GM12891 (cell line): Measurements from ENCODE around the gene PLA2G2F.

Source experiments
- DNase-seq: peaks from one replicate; pipeline ENCODE4 v3.0.0; 2011; ENCODE audit warnings: low spot score; ENCODE audit not compliant: insufficient read length
- FAIRE-seq: peaks from 2 replicates; lab custom pipeline; 2011; peaks lifted over from hg19 to GRCh38; lab: Jason Lieb, UNC
- PAX5 ChIP-seq: IDR thresholded peaks from 2 replicates; pipeline ENCODE4 v1.6.1; 2011; ENCODE audit warnings: low read length, moderate library complexity, mild to moderate bottlenecking; ENCODE audit not compliant: insufficient read depth, severe bottlenecking
- POLR2A ChIP-seq: IDR thresholded peaks from 2 replicates; pipeline ENCODE4 v1.6.1; 2011; ENCODE audit warnings: low read depth, low read length, control low read depth
- POLR2AphosphoS5 ChIP-seq: IDR thresholded peaks from 2 replicates; pipeline ENCODE4 v1.6.1; 2011; ENCODE audit warnings: low read depth, low read length, control low read depth
- POU2F2 ChIP-seq: IDR thresholded peaks from 2 replicates; pipeline ENCODE4 v1.6.1; 2011; ENCODE audit warnings: low read depth, mild to moderate bottlenecking, control low read depth, low read length, moderate library complexity
- SPI1 ChIP-seq: IDR thresholded peaks from 2 replicates; pipeline ENCODE4 v1.6.1; 2011; ENCODE audit warnings: low read depth, low read length, control low read depth
- TAF1 ChIP-seq: IDR thresholded peaks from 2 replicates; pipeline ENCODE4 v1.6.1; 2011; ENCODE audit warnings: low read depth, low read length, control low read depth

Gene PLA2G2F

GRCh38 chr1:20141001-20141400 lies 1.9 kb downstream of the PLA2G2F start:
- TF ChIP-seq POU2F2: no peak
- no peak for TF ChIP-seq POLR2A
- no peak for DNase-seq
- no peak for FAIRE-seq

DNA sequence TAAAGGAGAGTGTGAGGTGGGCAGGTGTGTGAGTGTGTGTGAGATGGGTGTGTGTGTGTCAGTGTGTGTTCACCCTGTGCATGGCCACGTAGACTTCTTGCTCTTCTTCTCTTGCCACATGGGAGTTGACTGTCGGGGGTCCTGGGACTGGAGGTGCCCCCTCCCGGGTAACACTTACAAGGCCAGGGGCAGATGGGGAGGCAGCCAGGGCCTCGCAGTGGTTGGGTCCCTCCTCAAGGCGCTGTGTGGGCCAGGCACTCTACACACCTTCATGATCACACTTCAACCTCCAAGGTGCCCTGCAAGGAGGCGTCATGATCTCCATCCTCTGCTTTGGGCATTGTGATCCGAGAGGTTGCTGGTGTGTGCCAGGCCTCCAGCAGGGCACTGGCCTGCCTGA lies 2.3 kb downstream of the PLA2G2F start:
- FAIRE-seq: no peak
- no peak for DNase-seq
- TF ChIP-seq POLR2AphosphoS5 (no peak), SPI1 (no peak), POLR2A (no peak), PAX5 (no peak), TAF1 (no peak), POU2F2 (no peak)

DNA sequence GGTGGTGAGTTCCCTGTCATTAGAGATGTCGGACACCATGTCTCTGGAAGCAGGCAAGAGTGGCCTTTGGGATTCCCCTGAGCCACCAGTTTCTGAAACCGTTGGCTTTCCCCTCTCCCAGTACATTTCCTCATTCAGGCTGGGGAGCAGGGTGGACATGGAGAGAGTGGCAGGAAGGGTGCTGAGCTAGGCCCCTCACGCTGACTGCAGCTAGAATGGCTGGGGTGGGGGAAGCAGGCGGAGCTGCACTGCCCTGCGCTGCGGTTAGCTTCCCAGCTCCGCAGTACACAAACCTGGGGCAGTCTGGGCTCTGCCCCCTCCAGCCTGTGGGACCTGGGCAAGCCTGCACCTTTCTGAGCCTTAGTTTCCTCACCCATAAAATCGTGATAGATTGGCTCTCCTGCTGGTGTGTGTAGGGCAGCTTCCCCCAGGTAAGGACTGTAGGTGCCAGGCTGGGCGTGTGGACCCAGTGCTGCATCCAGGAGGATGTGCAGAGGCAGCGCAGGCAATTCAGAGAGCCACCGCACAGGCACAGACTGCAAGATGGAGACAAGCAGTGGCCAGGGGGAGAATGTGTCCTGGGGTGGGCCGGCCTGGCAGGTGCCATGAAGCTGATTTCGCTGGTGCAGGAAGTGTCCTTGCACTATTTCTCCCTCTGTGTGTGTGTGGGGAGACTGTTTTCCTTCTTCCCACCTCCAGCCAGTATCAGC lies 3.0 kb downstream of the PLA2G2F start:
- DNase-seq (no peak), FAIRE-seq (no peak)
- TF ChIP-seq PAX5 (no peak), POLR2AphosphoS5 (no peak), TAF1 (no peak), SPI1 (no peak), POU2F2 (no peak), POLR2A (no peak)

- FAIRE-seq: no peak
- no peak for TF ChIP-seq TAF1
- TF ChIP-seq POLR2AphosphoS5: no peak
- TF ChIP-seq PAX5: no peak
- no peak for TF ChIP-seq POU2F2
- no peak for TF ChIP-seq SPI1
- no peak for TF ChIP-seq POLR2A
- no peak for DNase-seq
Measured at GRCh38 chr1:20143318-20143717, 4.2 kb downstream of the PLA2G2F start.

- no peak for TF ChIP-seq POU2F2
- no peak for TF ChIP-seq PAX5
- TF ChIP-seq SPI1: no peak
- no peak for TF ChIP-seq POLR2AphosphoS5
- no peak for TF ChIP-seq POLR2A
- no peak for TF ChIP-seq TAF1
- no peak for FAIRE-seq
- no peak for DNase-seq
Measured at GRCh38 chr1:20143734-20144565, 4.8 kb downstream of the PLA2G2F start.

DNA sequence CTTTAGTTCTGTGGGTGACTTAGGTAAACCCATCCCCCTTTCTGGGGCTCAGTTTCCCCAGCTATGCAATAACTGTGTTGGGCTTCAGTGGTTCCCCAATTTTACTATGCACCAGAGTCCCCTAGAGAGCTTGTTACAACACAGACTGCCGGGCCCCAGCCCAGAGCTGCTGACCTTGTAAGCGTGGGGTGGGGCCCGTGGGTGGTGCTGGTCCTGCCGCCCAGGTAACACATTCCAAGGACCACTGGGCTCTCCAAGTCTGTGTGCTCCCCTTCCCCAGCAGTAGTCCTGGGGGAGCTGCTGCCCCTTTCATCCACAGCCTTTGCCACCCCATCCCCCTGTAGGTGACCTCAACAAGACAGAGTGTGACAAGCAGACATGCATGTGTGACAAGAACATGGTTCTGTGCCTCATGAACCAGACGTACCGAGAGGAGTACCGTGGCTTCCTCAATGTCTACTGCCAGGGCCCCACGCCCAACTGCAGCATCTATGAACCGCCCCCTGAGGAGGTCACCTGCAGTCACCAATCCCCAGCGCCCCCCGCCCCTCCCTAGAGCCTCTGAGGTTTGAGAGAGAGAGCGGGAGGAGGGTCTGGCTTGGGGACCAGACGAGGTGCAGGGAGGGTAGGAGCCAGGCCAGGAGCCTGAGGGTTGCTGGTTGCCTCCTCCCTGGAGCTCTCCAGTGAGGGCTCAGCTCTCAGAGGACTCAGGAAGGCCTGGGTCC lies 8.9 kb downstream of the PLA2G2F start:
- FAIRE-seq (no peak), DNase-seq (no peak)
- TF ChIP-seq POU2F2: no peak
- TF ChIP-seq TAF1: no peak
- no peak for TF ChIP-seq POLR2AphosphoS5
- TF ChIP-seq SPI1: no peak
- no peak for TF ChIP-seq PAX5
- no peak for TF ChIP-seq POLR2A

- FAIRE-seq: no peak
- TF ChIP-seq SPI1 (no peak), POU2F2 (no peak)
- DNase-seq: no peak
Measured at GRCh38 chr1:20148571-20149500, 9.7 kb downstream of the PLA2G2F start.

- FAIRE-seq (no peak), DNase-seq (no peak)
- no peak for TF ChIP-seq PAX5
- TF ChIP-seq POU2F2: no peak
- TF ChIP-seq POLR2AphosphoS5: no peak
- TF ChIP-seq SPI1: no peak
- no peak for TF ChIP-seq POLR2A
- TF ChIP-seq TAF1: no peak
Measured at GRCh38 chr1:20149601-20150325, 10.6 kb downstream of the PLA2G2F start.
